Loucy (cell line): ENCODE results near the gene NUAK1.

Source experiments
- H2AFZ ChIP-seq: fragments of 200-600 bp; sonication (generic); 2 replicates; pipeline ENCODE4 v1.6.0; 2016; ENCODE audit warnings: antibody characterized with exemption, mild to moderate bottlenecking, low read length, moderate library complexity
- H3F3A ChIP-seq: fragments of 200-600 bp; 2 replicates; pipeline ENCODE4 v1.6.0; 2016; ENCODE audit warnings: antibody characterized with exemption, low read depth, mild to moderate bottlenecking
- H3K27me3 ChIP-seq: fragments of 200-600 bp; sonication (generic); 2 replicates; pipeline ENCODE4 v1.6.1; 2014; ENCODE audit warnings: low read length, mild to moderate bottlenecking; ENCODE audit not compliant: insufficient read depth, poor library complexity, severe bottlenecking
- H3K36me3 ChIP-seq: fragments of 200-600 bp; sonication (generic); 2 replicates; pipeline ENCODE4 v1.6.1; 2016; ENCODE audit warnings: low read length; ENCODE audit not compliant: insufficient read depth
- H3K4me1 ChIP-seq: fragments of 200-600 bp; sonication (generic); 2 replicates; pipeline ENCODE4 v1.5.1; 2014; ENCODE audit warnings: low read length, mild to moderate bottlenecking; ENCODE audit not compliant: insufficient read depth, poor library complexity, severe bottlenecking
- H3K4me2 ChIP-seq: fragments of 200-600 bp; sonication (generic); 2 replicates; pipeline ENCODE4 v1.6.0; 2014; ENCODE audit warnings: antibody characterized with exemption, low read length, low read depth, mild to moderate bottlenecking; ENCODE audit not compliant: poor library complexity, severe bottlenecking
- H3K4me3 ChIP-seq: fragments of 200-600 bp; sonication (generic); 2 replicates; pipeline ENCODE4 v1.5.1; 2014; ENCODE audit warnings: low read length, mild to moderate bottlenecking, mixed read lengths; ENCODE audit not compliant: poor library complexity, severe bottlenecking
- H3K79me2 ChIP-seq: fragments of 200-600 bp; sonication (generic); 2 replicates; pipeline ENCODE4 v1.6.1; 2014; ENCODE audit warnings: low read length; ENCODE audit not compliant: insufficient read depth
- H3K9ac ChIP-seq: fragments of 200-600 bp; sonication (generic); 2 replicates; pipeline ENCODE4 v1.6.0; 2014; ENCODE audit warnings: mild to moderate bottlenecking, low read depth, low read length, moderate library complexity; ENCODE audit not compliant: poor library complexity, severe bottlenecking
- H3K9me2 ChIP-seq: fragments of 200-600 bp; sonication (generic); replicated peaks from 2 replicates; pipeline ENCODE4 v1.6.1; 2016; ENCODE audit warnings: low read depth, low read length, mixed read lengths
- H3K9me3 ChIP-seq: fragments of 200-600 bp; sonication (generic); 2 replicates; pipeline ENCODE4 v1.6.1; 2014; ENCODE audit warnings: mild to moderate bottlenecking, antibody characterized with exemption, low read length, low read depth; ENCODE audit not compliant: insufficient read depth
- H4K20me1 ChIP-seq: fragments of 200-600 bp; sonication (generic); 2 replicates; pipeline ENCODE4 v1.6.0; 2014; ENCODE audit warnings: antibody characterized with exemption, low read length, mild to moderate bottlenecking; ENCODE audit not compliant: insufficient read depth, poor library complexity, severe bottlenecking
- CTCF ChIP-seq: fragments of 200-600 bp; sonication (generic); conservative IDR thresholded peaks from 2 replicates; pipeline ENCODE4 v1.5.1; 2014; ENCODE audit warnings: mild to moderate bottlenecking, antibody characterized with exemption, low read length
- EZH2phosphoT487 ChIP-seq: fragments of 200-600 bp; IDR thresholded peaks from 2 replicates; pipeline ENCODE4 v1.6.1; 2018; ENCODE audit warnings: antibody characterized with exemption, mild to moderate bottlenecking, moderate library complexity, borderline replicate concordance

Gene NUAK1

GRCh38 chr12:106123110-106123509 lies 15.6 kb downstream of the NUAK1 start:
- Histone ChIP-seq H3K27me3 (no peaks in the 10 kb centered on the region), H2AFZ (no peak overlapping the region), H3K36me3 (no peaks in the 10 kb centered on the region), H3K9me3 (no peaks in the 10 kb centered on the region), H4K20me1 (no peaks in the 10 kb centered on the region), H3K9me2 (no peaks in the 10 kb centered on the region), H3K4me1 (no peaks in the 10 kb centered on the region), H3F3A (no peaks in the 10 kb centered on the region), H3K4me2 (no peak overlapping the region), H3K9ac (no peak overlapping the region), H3K79me2 (no peaks in the 10 kb centered on the region), H3K4me3 (no peak overlapping the region)
- no peak for TF ChIP-seq CTCF
- no peak for TF ChIP-seq EZH2phosphoT487

- Histone ChIP-seq H3K4me1 (no peaks in the 10 kb centered on the region), H3K9me2 (no peaks in the 10 kb centered on the region), H3F3A (no peaks in the 10 kb centered on the region), H3K4me3 (no peak overlapping the region), H3K4me2 (no peak overlapping the region), H4K20me1 (no peaks in the 10 kb centered on the region), H3K27me3 (no peaks in the 10 kb centered on the region), H2AFZ (no peak overlapping the region), H3K36me3 (no peaks in the 10 kb centered on the region), H3K9me3 (no peaks in the 10 kb centered on the region), H3K9ac (no peak overlapping the region), H3K79me2 (no peaks in the 10 kb centered on the region)
- TF ChIP-seq EZH2phosphoT487 (no peak), CTCF (no peak)
Observed at GRCh38 chr12:106122004-106122403, 16.8 kb downstream of the NUAK1 start.

DNA sequence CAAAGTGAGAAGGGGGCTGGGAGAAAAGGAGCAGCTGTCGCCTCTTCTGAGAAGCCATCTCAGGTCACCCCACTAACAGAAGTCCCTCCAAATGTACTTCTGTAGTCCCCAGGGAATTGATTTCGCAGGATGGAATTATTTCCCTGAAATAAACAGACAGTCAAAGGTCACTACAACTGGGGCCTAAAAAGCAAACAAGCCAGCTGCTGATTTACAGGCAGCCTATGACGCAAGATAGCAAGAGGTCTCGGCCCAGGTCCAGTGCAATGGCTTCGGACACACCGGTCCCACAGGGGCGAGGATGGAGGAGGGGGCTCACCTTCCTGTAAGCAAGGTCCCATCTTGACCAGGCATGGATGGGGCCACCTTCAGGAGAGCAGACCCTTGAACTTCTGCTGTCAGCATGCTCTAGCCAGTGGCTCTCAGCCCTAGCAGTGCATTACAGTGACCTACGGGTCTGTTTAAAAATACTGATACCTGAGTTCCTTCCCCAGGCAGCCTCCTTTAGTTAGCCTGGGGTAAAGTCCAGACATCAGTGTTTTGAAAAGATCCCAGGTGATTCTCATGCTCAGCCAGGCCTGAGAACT lies 18.1 kb downstream of the NUAK1 start:
- no peaks in the 10 kb centered on the region for H3F3A ChIP-seq
- no peaks in the 10 kb centered on the region for H3K27me3 ChIP-seq
- TF ChIP-seq EZH2phosphoT487 (no peak), CTCF (no peak)
- no peak overlapping the region for H3K9ac ChIP-seq
- H4K20me1 ChIP-seq = no peaks in the 10 kb centered on the region
- H3K36me3 ChIP-seq = no peaks in the 10 kb centered on the region
- no peak overlapping the region for H3K4me3 ChIP-seq
- no peak overlapping the region for H2AFZ ChIP-seq
- H3K9me2 ChIP-seq = no peaks in the 10 kb centered on the region
- no peaks in the 10 kb centered on the region for H3K9me3 ChIP-seq
- H3K4me2 ChIP-seq = no peak overlapping the region
- no peaks in the 10 kb centered on the region for H3K4me1 ChIP-seq
- H3K79me2 ChIP-seq = no peaks in the 10 kb centered on the region
